Measurements from ENCODE around the gene ANKS1A.

DNA sequence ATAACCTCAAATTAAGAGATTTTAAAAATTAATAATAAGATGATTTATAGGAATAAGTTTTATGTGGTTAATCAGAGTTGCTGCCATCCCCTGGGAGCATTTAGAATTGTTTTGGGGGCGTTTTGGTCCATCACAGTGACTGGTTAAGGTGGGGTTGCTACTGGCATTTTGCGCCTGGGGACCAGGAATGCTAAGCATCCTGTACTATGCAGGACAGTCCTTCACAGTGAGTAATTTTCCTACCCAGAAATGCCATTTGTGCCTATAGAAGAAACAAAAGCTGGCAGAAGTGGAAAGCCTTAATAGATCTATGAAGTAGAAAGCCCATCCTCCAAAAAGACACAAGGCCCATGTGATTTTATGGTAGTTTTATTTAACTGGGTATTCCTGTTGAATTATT lies 118.0 kb downstream of the ANKS1A start:
- TF ChIP-seq CTCF (IDR thresholded peaks at IDR 0.05; ENCODE audit: low read length), result no peak
- no peak for TF ChIP-seq EZH2 (optimal IDR thresholded peaks at IDR 0.05; ENCODE audit: low read depth, low read length)

Data from MM.1S (cell line).